Astrocyte (in vitro differentiated cells and primary cell): ENCODE data around the gene PATL2.
"Not testable (repeated sequence)": the region's sequence is repeated elsewhere in the genome, so short reads cannot be mapped to it uniquely, and the experiment has no call there.

Experiments
- EZH2 ChIP-seq: IDR thresholded peaks from 2 replicates; pipeline ENCODE4 v1.6.1; 2012; ENCODE audit warnings: mild to moderate bottlenecking, low read length, inconsistent platforms; ENCODE audit not compliant: insufficient read depth
- TF ChIP-seq, protein P1 (sequence below): IDR thresholded peaks from 2 replicates; pipeline ENCODE4 v1.5.1; 2011; ENCODE audit warnings: low read depth, mild to moderate bottlenecking, inconsistent platforms, low read length, moderate library complexity; ENCODE audit not compliant: insufficient read depth

DNA sequence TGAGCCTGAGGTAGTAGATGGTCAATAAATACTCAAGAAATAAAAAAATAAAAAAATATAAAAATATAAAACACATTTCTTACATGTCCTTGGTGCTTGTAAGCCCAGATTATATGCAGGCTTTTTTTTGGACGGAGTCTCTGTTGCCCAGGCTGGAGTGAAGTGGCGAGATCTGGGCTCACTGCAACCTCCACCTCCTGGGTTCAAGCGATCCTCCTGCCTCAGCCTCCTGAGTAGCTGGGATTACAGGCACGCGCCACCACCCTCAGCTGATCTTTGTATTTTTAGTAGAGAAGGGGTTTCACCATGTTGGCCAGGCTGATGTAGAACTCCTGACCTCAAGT is 17.1 kb upstream of the PATL2 start:
- TF ChIP-seq, protein P1, sequence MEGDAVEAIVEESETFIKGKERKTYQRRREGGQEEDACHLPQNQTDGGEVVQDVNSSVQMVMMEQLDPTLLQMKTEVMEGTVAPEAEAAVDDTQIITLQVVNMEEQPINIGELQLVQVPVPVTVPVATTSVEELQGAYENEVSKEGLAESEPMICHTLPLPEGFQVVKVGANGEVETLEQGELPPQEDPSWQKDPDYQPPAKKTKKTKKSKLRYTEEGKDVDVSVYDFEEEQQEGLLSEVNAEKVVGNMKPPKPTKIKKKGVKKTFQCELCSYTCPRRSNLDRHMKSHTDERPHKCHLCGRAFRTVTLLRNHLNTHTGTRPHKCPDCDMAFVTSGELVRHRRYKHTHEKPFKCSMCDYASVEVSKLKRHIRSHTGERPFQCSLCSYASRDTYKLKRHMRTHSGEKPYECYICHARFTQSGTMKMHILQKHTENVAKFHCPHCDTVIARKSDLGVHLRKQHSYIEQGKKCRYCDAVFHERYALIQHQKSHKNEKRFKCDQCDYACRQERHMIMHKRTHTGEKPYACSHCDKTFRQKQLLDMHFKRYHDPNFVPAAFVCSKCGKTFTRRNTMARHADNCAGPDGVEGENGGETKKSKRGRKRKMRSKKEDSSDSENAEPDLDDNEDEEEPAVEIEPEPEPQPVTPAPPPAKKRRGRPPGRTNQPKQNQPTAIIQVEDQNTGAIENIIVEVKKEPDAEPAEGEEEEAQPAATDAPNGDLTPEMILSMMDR = not testable (repeated sequence)
- TF ChIP-seq EZH2 = not testable (repeated sequence)
